Measurements from ENCODE around the gene JAM2.
"Not testable (repeated sequence)": the region's sequence is repeated elsewhere in the genome, so short reads cannot be mapped to it uniquely, and the experiment has no call there.

JAM2 gene, protein sequence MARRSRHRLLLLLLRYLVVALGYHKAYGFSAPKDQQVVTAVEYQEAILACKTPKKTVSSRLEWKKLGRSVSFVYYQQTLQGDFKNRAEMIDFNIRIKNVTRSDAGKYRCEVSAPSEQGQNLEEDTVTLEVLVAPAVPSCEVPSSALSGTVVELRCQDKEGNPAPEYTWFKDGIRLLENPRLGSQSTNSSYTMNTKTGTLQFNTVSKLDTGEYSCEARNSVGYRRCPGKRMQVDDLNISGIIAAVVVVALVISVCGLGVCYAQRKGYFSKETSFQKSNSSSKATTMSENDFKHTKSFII

DNA sequence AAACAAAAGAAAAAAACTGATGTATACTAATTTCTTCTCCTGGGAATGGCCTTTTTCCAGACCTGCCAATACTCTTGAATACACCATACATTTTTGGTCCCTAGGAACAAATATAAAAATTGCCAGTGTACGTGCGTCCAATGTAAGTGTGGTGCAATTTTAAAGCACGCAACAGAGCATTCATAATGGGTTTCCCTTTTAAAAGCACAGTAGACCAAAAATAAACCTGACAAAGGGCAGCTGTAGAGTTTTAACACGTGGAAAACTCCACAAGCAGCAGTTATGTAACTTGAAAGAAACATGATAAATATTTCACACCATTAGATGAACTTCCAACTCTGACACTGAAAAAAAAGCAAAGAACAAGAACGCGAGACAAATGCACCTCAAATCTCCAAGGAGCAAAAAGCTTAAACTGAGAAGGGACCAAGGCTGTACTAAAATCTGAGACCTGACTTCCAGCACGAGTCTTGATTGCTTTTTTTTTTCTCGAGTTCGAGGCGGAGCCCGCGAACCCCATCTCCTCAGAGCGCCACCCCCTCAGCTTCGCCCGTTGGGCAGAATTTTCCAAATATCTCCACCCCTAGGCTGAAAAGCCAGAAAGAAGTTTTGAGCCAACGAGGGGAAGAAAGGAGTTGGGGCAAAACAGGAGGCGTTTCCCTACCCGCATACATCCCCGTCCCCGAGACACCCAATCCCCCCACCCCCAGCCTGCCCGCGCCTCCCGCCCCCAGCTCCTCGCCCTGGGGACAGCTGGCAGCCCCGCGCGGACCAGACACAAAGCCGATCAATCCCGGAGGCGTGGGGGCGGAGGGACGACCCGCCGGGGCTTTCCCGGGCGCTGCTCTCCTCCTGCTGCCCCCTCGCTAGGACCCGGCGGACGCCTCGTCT lies at the start of gene JAM2:
Gene JAM2, plus strand, starts transcription at position 599 of the 891 bp plus-strand sequence. CDS start 564 bp downstream, outside the sequence.
- DNase-seq (ENCODE audit: low read depth): no peak

DNA sequence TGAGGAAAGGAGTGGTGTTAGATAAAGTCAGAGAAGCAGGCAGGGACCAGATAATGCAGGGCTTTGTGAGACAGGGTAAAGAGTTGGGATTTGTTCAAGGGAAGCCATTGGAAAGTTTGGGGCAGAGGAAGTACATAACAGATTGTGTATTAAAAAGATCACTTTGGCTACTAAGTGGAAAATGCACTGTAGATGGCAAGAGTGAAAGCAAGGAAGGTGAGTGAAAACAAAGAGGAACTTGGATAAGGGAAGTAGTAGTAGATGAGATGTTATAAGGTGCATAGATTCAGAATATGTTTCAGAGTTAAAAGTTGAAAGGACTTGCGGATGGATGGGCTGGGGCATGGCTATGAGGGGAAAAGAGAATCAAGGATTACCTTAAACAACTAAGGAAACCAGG lies 49.2 kb upstream of the JAM2 start:
- DNase-seq (ENCODE audit: low read depth): no peak

DNA sequence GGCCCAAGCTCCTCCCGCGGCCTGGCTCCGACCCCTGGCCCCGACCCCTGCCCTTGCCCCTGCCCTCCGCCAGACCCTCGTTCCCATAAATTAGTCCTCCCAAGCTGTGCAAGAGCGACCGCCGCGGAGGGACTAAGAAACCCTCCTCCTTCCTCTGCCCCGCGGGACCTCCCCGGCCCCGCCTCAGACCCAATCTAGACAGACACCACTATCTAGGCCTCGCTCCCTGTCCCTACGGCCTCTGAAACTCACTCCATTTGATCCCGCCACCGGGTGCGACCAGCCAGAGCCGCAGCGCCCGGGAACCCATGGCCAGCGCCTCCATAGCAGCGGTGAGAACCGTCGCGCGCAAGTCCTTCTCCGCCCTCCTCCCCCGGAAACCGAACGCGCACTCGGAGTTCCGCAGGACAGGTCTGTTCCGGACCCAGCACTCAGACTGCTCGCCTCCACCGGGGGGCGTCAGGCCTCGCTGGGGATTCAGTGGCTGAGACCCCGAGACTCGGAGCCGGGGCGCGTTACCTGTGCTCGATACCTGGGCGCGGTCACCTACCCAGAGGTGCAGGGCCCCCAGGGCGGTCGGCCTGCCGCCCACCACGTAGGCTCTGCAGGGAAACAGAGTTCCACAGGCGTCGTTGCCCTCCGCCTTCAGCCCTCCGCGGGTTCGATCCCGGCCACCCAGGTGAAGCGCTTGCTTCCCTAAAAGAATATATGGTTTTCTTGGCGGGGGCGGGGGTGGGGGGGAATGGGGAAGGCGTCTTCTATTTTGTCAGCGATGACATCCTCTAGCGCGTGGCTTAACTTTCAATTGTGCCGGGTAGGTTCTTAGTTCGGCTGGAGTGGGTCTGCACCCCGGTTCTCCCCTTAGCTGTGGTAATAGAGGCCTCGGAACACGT lies 31.7 kb upstream of the JAM2 start, which contains the start of gene MRPL39:
Gene MRPL39, minus strand, starts transcription at position 331 of the 893 bp plus-strand sequence. Its CDS starts 6 bp downstream, at position 325.
- DNase-seq (ENCODE audit: low read depth): peak; percentile 71

DNA sequence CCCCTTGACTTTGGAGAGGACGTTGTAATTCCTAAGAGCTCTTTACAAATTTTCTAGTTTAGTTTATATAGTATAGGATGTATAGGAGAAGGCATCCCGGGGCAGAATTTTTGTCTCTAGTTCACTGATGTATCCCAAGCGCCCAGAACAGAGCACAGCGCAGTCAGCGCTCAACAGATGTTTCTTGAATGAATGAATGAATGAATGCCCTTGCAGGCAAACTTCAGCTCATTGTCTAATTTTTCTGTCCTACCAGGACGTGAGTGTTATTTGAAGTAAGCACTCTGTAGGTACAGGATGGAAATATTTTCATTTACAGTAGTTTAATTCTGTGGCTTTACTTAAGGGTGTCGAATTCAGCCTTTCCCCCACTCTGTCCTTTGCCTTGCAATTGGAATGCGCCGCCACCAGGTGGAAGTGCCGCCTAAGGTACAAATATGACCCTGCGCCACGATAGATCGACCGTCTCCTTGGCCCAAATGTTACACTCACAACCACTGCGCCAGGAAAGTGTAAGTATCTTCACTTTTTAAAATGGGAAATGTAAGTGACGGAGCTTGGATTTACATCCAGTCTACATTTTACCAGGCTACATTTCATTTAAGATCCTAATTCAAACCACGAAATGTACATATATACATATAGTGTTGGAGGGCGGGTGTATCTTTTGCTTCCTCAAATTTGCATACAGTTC lies 30.9 kb upstream of the JAM2 start:
- peak; percentile 51 for DNase-seq (ENCODE audit: low read depth)

DNA sequence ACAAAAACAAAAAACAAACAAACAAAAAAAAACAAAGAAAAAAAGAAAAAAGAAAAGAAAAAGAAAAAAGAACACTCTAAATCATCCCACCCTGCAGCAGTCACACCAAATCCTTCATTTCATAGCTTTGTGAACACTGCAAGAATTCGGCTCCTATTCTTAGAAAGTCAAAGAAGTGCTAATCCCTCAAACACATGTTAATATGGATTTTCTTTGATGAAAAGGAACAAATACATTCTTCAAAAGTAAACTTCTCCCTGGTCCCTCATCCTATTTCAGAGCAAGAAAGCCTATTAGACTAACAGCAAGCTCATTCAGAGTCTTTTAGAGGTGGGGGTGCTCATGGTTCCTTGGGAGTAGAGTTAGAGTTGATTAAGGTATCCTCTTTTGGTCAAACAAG lies 24.6 kb upstream of the JAM2 start:
- DNase-seq (ENCODE audit: low read depth): no peak

DNA sequence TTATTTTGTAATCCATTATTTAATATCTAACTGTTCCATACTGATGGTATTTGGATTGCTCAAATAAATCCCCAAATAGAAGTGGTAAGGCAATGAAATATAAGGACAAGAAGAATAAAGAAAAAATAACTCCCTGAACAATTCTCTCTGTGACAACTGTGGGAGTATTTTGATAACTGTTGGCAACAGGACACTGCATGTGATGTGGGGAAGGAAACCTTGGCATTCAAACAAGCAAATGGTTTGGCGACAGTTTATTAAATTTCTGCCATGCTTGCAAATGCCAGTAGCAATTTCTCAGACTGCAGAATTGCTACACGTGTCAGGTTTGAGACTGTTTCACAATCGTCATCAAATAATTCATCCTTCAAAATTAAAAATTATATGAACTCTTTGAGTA lies 23.2 kb upstream of the JAM2 start:
- DNase-seq (ENCODE audit: low read depth): no peak

DNA sequence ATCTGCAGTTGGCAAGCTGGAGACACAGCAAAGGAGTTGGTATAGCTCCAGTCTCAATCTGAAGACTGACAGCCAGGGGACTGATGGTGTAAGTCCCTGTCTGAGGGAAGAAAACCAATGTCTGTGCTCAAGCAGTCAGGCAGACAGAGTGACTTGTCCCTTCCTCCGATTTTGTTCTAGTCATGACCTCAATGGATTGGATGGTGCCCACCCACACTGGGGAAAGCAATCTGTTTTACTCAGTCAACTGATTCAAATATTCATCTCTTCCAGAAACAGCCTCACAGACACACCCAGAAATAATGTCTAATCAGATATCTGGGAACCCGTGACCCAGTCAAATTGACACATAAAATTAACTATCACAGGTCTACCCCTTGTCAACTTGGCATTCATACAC lies 19.9 kb upstream of the JAM2 start:
- no peak for DNase-seq (ENCODE audit: low read depth)

DNA sequence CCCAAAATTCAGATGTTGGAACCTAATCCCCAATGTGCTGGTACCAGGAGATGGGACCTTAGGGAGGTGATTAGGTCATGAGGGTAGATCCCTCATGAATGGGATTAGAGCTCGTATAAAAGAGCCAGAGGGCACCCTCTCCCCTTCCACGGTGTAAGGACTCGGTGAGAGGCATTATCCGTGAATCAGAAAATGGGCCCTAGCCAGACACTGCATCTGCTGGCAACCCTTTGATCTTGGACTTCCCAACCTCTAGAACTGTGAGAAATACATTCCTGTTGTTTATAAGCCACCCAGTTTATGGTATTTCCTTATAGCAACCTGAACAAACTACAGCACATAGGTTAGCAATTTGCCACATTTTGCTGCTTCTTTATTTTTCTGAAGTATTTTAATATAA lies 14.5 kb upstream of the JAM2 start:
- no peak for DNase-seq (ENCODE audit: low read depth)

DNA sequence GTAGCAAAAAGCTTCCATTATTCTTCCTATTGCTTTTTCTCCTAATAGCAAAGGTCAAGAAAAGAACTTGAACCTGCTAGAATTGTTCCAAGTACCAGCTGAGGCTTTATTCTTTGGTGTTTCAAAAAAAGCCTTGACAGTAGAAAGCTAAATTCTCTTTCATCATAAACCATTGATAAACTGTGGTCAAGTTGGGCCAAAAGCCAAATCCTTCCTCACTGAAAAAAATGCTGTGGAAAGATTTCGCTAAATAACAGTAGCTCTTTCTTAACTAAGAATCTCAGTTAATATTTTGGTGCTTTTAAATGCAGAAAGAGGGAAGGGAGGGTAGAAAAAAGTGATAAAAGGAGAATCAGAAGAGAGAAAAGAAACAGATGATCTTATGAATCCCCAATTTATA lies 14.0 kb upstream of the JAM2 start:
- DNase-seq (ENCODE audit: low read depth): no peak

DNA sequence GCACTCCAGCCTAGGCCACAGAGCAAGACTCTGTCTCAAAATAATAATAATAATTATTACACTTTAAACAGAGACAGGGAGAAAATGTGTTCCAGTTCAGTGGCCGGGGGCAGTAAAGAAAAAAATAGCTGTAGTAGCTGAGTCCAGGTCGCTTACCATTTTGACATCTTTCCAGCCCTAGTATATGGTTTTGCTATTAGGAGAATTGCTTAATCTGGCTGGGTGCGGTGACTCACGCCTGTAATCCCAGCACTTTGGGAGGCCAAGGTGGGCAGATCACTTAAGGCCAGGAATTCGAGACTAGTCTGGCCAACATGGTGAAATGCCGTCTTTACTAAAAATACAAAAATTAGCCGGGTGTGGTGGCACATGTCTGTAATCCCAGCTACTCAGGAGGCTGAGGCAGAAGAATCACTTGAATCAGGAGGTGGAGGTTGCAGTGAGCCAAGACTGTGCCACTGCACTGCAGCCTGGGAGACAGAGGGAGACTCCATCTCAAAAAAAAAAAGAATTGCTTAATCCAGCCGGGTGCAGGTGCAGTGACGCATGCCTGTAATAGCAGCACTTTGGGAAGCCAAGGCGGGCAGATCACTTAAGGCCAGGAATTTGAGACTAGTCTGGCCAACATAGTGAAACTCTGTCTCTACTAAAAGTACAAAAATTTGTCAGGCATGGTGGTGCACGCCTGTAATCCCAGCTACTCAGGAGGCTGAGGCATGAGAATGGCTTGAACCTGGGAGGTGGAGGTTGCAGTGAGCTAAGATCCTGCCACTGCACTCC lies 13.1 kb upstream of the JAM2 start:
- not testable (repeated sequence) for DNase-seq (ENCODE audit: low read depth)

DNA sequence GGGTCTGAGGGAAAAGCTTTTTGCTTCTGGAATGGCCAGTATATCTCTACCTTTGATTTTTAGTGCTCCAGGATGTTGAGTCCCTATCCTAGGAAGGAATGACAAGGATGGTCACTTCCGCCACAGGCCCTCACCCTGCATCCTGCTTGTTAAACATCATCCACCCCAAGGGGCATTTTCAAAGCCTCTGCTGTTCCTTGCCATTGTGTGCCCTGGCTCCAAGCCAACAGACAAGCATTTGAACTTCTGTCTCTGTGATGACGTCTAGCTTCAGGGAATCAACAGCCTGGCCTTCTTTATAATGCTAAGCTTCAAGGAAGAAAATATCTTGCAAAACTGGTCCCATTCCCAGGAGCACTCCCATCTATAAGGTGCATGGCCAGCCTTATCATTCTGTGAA lies 12.3 kb upstream of the JAM2 start:
- DNase-seq (ENCODE audit: low read depth): no peak

DNA sequence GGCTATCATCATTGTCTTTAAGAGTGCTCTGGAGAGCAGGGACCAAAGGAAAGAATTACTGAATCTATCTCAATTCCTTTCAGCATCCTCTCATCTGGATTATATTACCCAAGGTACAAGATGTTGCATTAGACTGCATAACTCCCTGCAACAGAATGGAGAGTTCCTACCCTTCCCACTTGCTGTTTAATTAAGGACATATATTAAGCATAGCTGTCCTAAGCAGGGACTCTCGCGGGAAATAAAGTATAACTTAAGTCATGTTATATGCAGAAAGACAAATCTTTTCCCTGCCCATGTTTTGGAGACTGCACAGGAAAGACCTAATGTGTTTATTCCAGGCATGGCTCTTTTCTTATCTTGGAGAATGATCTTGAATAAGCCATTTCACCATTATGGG lies 6.8 kb upstream of the JAM2 start:
- no peak for DNase-seq (ENCODE audit: low read depth)

DNA sequence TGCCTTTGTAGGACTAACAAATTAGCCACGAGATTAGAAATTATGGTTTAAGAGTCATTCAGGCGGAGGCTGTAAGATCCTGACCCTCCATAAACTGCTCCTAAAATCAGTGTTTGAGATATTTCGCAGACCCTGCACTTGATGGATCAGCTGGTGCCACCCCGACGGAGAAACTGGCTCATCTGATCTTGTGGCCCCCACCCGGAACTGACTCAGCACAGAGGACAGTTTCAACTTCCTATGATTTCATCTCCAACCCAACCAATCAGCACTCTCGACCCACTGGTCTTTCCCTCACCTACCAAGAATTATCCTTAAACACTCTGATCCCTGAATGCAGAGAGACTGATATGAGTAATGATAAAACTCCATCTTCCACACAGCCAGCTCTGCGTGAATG lies 3.7 kb upstream of the JAM2 start:
- DNase-seq (ENCODE audit: low read depth): no peak

DNA sequence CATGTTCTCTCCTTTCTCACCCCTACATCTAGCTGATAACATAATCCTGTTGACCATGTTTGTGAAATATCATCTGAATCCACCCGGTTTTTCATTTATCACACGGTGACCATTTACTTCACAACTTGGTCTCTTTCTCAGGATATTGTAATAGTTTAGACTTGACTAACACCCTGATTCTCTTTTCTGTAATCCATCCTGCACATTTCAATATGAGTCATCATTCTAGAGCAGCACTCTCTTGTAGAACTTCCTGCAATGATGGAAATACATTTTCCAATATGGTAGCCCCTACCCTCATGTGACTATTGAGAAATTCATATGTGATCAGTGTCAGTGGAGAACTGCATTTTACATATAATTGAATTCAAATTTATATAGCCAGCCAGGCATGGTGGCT lies 2.3 kb upstream of the JAM2 start:
- DNase-seq (ENCODE audit: low read depth): no peak

DNA sequence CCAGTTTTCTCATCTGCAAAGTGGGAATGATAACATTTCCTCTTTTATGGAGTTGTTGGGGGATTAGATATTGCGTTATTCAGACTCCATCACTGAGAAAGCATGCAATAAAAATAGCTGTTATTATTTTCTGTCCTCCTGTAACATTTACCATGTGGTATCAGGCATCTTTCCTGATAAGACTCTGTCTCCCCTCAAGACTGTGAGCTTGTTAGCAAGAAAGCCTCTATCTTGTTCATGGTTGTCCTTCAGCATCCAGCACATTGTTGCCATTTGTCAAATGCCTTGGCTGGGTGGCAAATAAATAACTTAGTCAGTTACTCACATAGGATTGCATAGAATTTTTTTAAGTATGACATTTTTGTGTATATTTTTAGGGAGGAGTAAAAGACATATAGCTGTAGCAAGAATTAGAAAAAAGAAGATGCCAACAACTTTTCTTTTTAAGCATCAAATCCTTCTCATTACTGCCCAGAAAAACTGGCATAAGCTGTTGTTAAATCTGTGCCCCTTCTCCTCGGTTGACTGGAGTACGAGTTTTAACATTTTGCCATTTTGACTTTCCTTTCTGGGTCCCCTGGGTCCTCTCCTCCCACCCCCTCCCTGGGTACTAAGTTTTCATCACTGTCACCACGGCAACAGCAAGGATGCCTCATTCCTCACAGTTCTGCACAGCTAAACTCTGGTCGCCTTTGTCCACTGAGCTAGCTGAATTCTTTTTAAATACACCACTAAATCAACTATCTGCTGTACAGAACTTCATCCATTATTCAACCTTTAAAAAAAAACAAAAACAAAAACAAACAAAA lies 1.0 kb upstream of the JAM2 start:
- DNase-seq (ENCODE audit: low read depth): no peak

DNA sequence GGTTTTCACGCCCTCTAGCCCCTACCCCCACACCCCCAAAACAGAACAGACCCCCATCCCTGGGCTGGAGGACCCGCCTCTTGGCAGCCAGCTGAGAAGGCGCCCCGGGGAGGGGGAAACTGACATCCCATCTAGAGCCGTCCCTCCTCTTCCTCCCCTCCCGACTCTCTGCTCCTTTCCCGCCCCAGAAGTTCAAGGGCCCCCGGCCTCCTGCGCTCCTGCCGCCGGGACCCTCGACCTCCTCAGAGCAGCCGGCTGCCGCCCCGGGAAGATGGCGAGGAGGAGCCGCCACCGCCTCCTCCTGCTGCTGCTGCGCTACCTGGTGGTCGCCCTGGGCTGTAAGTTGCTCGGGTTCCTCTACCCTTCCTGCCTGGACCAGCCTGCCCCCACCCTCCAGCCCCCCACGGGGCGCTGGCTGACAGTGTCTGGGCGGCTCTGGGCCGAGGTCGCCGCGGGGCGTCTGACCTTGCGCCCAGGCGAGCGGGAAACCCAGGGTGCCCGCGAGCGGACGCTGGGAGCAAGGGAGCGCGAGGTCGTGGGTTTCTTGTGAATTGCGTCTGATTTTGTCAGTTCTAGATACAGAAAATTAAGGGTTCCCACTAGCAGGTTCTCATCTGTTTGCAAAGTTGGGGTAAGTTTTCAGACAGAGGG lies 618 bp downstream of the JAM2 start:
- DNase-seq (ENCODE audit: low read depth): no peak

DNA sequence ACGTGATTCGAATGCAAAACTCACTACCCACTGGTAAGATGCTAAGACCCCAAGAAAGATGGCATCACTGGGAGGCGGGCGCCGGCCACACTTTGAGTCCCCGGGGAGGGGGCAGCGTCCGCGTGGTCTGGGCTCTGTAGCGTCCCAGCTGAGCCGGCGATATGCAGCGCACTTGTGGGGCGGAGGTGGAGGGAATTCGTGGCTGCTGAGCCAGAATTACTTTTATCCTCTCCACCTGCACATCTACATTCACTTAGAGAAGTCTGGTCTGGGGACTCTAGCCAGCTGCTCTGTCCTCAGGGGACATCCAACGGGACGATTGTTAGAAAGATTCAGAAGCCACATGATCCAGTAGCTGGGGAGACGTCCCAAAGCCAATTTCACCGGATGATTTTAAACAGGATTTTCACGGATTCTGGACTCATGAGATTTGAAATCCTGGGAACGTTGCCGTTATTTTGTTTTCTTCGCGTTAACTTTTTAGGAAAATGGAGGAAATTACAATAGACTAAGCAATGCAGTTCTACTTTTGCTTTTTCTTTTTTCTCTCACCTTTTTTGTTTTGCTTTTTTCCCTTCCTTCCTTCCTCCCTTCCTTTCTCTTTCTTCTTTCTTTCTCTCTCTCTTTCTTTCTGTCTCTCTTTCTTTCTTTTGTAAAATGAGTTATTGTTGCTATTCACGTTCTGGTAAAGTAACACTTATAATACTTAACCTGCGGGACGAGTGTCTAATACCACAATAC lies 1.3 kb downstream of the JAM2 start:
- no peak for DNase-seq (ENCODE audit: low read depth)

DNA sequence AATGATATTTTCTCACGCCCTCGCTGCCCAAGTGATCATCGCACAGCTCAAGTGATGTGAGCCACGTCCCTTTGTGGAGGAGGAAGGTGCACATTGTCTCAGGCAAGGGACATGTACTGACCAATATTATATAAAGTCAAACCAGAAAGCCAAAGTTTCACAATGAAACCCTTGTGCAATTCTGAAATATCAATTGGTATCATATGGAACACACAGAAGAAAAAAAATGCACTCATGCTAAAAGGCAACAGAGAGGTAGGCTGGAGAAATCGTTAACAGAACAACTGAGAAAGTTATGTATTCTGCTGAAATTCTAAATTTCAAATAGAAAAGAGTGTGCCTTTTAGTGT lies 1.9 kb downstream of the JAM2 start:
- DNase-seq (ENCODE audit: low read depth): no peak

DNA sequence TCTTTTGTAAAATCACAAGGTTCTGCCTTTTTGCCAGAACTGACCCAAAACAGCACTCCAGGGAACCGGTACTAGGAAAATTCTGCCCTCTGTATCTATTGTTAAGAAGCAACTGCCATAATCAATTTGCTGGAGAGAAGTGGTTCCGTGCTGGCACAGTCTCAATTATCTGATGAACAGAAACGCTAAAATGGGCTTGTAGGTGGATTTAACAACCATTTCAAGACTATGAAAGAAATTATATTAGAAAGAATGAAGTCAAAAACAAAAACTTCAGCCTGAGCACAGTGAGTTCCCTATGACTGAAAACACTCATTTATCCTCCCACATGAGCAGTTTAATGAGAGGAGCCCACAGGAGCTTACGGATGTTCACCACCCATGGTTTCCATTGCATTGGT lies 4.4 kb downstream of the JAM2 start:
- DNase-seq (ENCODE audit: low read depth): no peak

Data from stimulated activated CD8-positive, alpha-beta memory T cell treated with anti-CD3 and anti-CD28 coated beads, Interleukin-15, amount 100 ng/mL, for 1 hour (primary cell).